ENCODE data around the gene SPPL3. TPM values are rescaled to one million over a fixed set of nuclear protein-coding genes. Genes with fewer than 3 reads are reported as not detected.

SPPL3 gene
- total and polyA plus RNA-seq, 4 donors, result 7.4 to 12.6 (median 8.7) TPM

GRCh38 chr12:120830966-120831365 is 73.2 kb downstream of the SPPL3 start:
- Histone ChIP-seq H3K4me3 (ENCODE audit: low read depth in 1 of 3, low read length in 3 of 3) (no peak overlapping the region), H3K36me3 (ENCODE audit: control insufficient read depth in 4 of 4, insufficient read depth in 3 of 4, low read depth in 1 of 4, low read length in 3 of 4) (no peaks in the 10 kb centered on the region), H3K27me3 (ENCODE audit: control insufficient read depth in 4 of 4, insufficient read depth in 4 of 4, low read length in 3 of 4) (no peaks in the 10 kb centered on the region), H3K4me1 (ENCODE audit: control insufficient read depth in 4 of 4, insufficient read depth in 4 of 4, low read length in 3 of 4) (peaks cover 6 to 16% (median 13%) of the 10 kb centered on the region in 4 donors), H3K27ac (ENCODE audit: low read depth in 1 of 2, low read length in 2 of 2) (no peak overlapping the region), H3K9ac (ENCODE audit: low read depth in 1 of 2, low read length in 2 of 2) (no peak overlapping the region), H3K9me3 (ENCODE audit: control insufficient read depth in 4 of 4, low read length in 3 of 4) (no peaks in the 10 kb centered on the region)
- WGBS, result 88% methylated on average over 4 of the region's 4 CpGs
- no peak for DNase-seq (ENCODE audit: low spot score)
- TF ChIP-seq HNF4G (IDR thresholded peaks at IDR 0.05) (no peak), TAF1 (conservative IDR thresholded peaks at IDR 0.05) (no peak), JUND (IDR thresholded peaks at IDR 0.05) (no peak), MAX (IDR thresholded peaks at IDR 0.05) (no peak), NR2F2 (IDR thresholded peaks at IDR 0.05) (no peak), REST (IDR thresholded peaks at IDR 0.05) (no peak), RAD21 (IDR thresholded peaks at IDR 0.05) (no peak)
- TF ChIP-seq, protein P1, sequence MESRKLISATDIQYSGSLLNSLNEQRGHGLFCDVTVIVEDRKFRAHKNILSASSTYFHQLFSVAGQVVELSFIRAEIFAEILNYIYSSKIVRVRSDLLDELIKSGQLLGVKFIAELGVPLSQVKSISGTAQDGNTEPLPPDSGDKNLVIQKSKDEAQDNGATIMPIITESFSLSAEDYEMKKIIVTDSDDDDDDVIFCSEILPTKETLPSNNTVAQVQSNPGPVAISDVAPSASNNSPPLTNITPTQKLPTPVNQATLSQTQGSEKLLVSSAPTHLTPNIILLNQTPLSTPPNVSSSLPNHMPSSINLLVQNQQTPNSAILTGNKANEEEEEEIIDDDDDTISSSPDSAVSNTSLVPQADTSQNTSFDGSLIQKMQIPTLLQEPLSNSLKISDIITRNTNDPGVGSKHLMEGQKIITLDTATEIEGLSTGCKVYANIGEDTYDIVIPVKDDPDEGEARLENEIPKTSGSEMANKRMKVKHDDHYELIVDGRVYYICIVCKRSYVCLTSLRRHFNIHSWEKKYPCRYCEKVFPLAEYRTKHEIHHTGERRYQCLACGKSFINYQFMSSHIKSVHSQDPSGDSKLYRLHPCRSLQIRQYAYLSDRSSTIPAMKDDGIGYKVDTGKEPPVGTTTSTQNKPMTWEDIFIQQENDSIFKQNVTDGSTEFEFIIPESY (IDR thresholded peaks at IDR 0.05), result no peak

GRCh38 chr12:120830052-120830940 is 73.9 kb downstream of the SPPL3 start:
- no peak overlapping the region for H3K27ac ChIP-seq (ENCODE audit: low read depth in 1 of 2, low read length in 2 of 2)
- no peaks in the 10 kb centered on the region for H3K36me3 ChIP-seq (ENCODE audit: control insufficient read depth in 4 of 4, insufficient read depth in 3 of 4, low read depth in 1 of 4, low read length in 3 of 4)
- H3K4me3 ChIP-seq (ENCODE audit: low read depth in 1 of 3, low read length in 3 of 3), result no peak overlapping the region
- no peak for DNase-seq (ENCODE audit: low spot score)
- no peak overlapping the region for H3K9ac ChIP-seq (ENCODE audit: low read depth in 1 of 2, low read length in 2 of 2)
- TF ChIP-seq NR2F2 (IDR thresholded peaks at IDR 0.05), result no peak
- no peak for TF ChIP-seq CTCF (IDR thresholded peaks at IDR 0.05; ENCODE audit: low read depth, low read length, missing input control)
- TF ChIP-seq EGR1 (IDR thresholded peaks at IDR 0.05; ENCODE audit: low read depth in 2 of 2), result no peak
- H3K9me3 ChIP-seq (ENCODE audit: control insufficient read depth in 4 of 4, low read length in 3 of 4), result no peaks in the 10 kb centered on the region
- WGBS, result 54% methylated on average over 3 of the region's 3 CpGs
- H3K4me1 ChIP-seq (ENCODE audit: control insufficient read depth in 4 of 4, insufficient read depth in 4 of 4, low read length in 3 of 4), result peaks cover 6 to 18% (median 13%) of the 10 kb centered on the region in 4 donors
- no peaks in the 10 kb centered on the region for H3K27me3 ChIP-seq (ENCODE audit: control insufficient read depth in 4 of 4, insufficient read depth in 4 of 4, low read length in 3 of 4)

Measured in liver (tissue), 9 donors.